Measurements from ENCODE around the gene RAVER1. TPM values are rescaled to one million over a fixed set of nuclear protein-coding genes. Genes with fewer than 3 reads are reported as not detected.
A peak's percentile ranks its signal among the peaks of the same experiment; 100 is the strongest.

Gene RAVER1
- total RNA-seq, 1 donor from 2014 or later: 11.1 TPM

DNA sequence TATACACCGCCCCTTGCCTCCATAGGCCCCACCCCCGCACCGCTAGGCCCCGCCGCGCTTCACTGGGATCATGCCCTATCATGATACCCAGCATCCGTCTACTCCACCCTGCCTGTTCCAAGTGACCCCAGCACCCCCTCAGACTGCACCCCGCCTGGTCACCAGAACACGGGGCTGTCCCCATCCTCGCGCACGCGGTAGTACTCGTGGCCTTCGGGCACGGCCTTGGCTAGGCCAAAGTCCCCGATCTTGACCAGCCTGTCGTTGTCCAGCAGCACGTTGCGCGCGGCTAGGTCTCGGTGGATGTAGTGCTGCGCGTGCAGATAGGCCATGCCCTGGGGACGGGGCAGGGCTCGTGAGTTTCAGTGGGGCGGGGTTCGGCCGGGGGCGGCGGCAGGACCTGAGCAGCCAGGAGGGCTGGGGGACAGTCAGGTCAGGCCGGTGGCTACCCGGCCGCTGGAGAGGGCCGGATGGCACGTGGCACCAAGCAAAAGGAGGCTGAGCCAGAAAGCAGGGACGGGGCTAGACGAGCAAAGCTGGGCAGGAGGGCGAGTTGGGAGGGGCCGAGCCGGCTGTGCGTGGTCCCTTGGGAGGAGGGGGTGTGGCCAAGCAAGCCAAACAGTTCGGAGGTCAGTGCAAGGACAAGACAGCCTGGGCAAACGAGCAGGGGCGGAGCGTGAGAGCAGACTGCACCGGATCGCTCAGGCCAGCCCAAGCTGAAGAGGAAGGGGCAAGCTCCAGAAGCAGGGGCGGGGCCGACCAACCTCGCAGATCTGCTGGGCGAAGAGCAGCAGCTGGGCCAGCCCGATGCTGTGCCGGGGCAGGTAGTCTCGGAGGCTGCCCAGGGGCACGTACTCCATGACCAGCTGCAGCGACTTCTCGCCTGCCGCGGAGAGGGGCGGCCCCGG, 19.7 kb upstream of the RAVER1 start:
- peaks cover 17% of the 10 kb centered on the region for H3K4me1 ChIP-seq
- H3K36me3 ChIP-seq: peaks cover 51% of the 10 kb centered on the region
- H3K27ac ChIP-seq (replicated peaks): peak overlapping the region; percentile 84
- H3K4me3 ChIP-seq: peak overlapping the region; percentile 62
- TF ChIP-seq, protein P1, sequence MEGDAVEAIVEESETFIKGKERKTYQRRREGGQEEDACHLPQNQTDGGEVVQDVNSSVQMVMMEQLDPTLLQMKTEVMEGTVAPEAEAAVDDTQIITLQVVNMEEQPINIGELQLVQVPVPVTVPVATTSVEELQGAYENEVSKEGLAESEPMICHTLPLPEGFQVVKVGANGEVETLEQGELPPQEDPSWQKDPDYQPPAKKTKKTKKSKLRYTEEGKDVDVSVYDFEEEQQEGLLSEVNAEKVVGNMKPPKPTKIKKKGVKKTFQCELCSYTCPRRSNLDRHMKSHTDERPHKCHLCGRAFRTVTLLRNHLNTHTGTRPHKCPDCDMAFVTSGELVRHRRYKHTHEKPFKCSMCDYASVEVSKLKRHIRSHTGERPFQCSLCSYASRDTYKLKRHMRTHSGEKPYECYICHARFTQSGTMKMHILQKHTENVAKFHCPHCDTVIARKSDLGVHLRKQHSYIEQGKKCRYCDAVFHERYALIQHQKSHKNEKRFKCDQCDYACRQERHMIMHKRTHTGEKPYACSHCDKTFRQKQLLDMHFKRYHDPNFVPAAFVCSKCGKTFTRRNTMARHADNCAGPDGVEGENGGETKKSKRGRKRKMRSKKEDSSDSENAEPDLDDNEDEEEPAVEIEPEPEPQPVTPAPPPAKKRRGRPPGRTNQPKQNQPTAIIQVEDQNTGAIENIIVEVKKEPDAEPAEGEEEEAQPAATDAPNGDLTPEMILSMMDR (IDR thresholded peaks at IDR 0.05; ENCODE audit: borderline replicate concordance): no peak
- DNase-seq: peak; percentile 84
- no peaks in the 10 kb centered on the region for H3K9me3 ChIP-seq (replicated peaks)
- intact Hi-C loops (cut with micrococcal nuclease): no loop called here
- no peaks in the 10 kb centered on the region for H3K27me3 ChIP-seq (ENCODE audit: low read depth)

DNA sequence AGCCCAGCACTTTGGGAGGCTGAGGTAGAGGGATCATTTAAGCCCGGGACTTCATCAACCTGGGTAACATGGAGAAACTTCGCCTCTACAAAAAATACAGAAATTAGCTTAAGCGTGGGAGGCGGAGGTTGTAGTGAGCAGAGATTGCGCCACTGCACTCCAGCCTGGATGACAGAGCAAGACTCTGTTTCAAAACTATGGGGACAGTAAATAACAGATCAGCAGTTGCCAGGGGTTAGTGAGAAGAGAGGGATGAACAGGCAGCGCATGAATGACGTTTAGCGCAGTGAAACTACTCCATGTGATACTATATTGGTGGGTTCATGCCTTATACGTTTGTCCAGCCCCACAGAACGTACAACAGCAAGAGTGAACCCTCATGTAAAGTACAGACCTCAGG, 13.2 kb upstream of the RAVER1 start:
- no peak overlapping the region for H3K4me3 ChIP-seq
- no peak for DNase-seq
- TF ChIP-seq, protein P1 (IDR thresholded peaks at IDR 0.05; ENCODE audit: borderline replicate concordance): no peak
- H3K9me3 ChIP-seq (replicated peaks): no peaks in the 10 kb centered on the region
- no peaks in the 10 kb centered on the region for H3K27me3 ChIP-seq (ENCODE audit: low read depth)
- intact Hi-C loops (cut with micrococcal nuclease): no loop called here
- peaks cover 9% of the 10 kb centered on the region for H3K36me3 ChIP-seq
- H3K4me1 ChIP-seq: no peaks in the 10 kb centered on the region
- H3K27ac ChIP-seq (replicated peaks): no peak overlapping the region

DNA sequence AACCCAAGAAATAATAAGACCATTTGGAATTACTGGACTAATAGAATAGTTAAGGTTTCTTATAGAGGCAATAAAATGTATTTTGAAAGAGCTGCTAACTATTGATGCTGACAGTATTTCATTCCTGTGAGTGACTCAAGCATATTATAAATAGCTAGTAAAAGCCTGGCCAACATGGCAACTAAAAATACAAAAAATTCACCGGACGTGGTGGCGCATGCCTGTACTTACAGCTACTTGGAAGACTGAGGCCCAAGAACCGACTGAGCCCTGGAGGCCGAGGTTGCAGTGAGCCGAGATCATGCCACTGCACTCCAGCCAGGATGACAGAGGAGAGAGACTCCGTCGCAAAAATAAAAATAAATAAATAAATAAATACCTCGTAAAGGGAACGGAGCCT, 11.5 kb upstream of the RAVER1 start:
- H3K4me1 ChIP-seq: peaks cover under 1% of the 10 kb centered on the region
- no peak overlapping the region for H3K4me3 ChIP-seq
- H3K27me3 ChIP-seq (ENCODE audit: low read depth): no peaks in the 10 kb centered on the region
- no peak for DNase-seq
- no peaks in the 10 kb centered on the region for H3K36me3 ChIP-seq
- TF ChIP-seq, protein P1 (IDR thresholded peaks at IDR 0.05; ENCODE audit: borderline replicate concordance): no peak
- H3K9me3 ChIP-seq (replicated peaks): no peaks in the 10 kb centered on the region
- H3K27ac ChIP-seq (replicated peaks): no peak overlapping the region
- intact Hi-C loops (cut with micrococcal nuclease): no loop called here

DNA sequence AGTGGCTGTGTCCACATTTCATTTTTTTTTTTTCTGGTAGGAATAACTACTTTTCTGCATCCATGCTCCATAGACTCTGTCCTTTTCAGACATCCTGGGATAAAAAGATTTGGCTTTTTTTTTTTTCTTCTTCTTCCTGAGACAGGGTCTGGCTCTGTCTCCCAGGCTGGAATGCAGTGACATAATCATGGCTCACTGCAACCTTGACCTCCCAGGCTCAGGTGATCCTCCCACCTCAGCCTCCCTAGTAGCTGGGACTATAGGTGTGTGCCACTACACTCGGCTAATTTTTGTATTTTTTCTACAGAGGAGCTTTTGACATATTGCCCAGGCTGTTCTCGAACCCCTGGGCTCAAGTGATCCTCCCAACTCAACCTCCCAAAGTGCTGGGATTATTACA, 10.2 kb upstream of the RAVER1 start:
- Histone ChIP-seq H3K27ac (replicated peaks) (no peak overlapping the region), H3K4me1 (peaks cover 7% of the 10 kb centered on the region), H3K4me3 (no peak overlapping the region), H3K9me3 (replicated peaks) (no peaks in the 10 kb centered on the region), H3K36me3 (no peaks in the 10 kb centered on the region), H3K27me3 (ENCODE audit: low read depth) (no peaks in the 10 kb centered on the region)
- TF ChIP-seq, protein P1 (IDR thresholded peaks at IDR 0.05; ENCODE audit: borderline replicate concordance): no peak
- DNase-seq: no peak
- intact Hi-C loops (cut with micrococcal nuclease): no loop called here

DNA sequence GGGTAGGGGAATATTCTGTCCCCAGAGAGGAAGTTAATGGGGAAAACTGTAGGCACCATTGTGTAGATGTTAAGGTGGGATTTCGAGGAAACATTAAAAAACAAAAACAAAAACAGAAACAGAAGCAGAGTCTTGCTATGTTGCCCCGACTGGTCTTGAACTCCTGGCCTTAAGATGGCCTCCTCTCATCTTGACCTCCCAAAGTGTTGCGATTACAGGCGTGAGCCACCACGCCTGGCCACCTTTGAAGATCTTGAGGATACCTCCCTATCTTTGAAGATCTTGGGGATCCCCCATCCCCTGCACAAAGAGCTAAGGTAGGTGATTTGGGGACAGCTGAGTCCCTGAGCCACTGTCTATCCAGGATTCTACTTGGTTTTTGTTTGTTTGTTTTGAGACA, 6.6 kb upstream of the RAVER1 start:
- Histone ChIP-seq H3K9me3 (replicated peaks) (no peaks in the 10 kb centered on the region), H3K27me3 (ENCODE audit: low read depth) (no peaks in the 10 kb centered on the region), H3K4me1 (peaks cover 16% of the 10 kb centered on the region), H3K27ac (replicated peaks) (no peak overlapping the region), H3K36me3 (no peaks in the 10 kb centered on the region), H3K4me3 (no peak overlapping the region)
- intact Hi-C loops (cut with micrococcal nuclease): loop anchor here (10.0 kb wide), 1 partner anchor 65 kb away; the partner anchor contains the start of gene ICAM1
- TF ChIP-seq, protein P1 (IDR thresholded peaks at IDR 0.05; ENCODE audit: borderline replicate concordance): no peak
- no peak for DNase-seq
